Activated T-helper 2 cell treated with anti-CD3 and anti-CD28 coated beads, Interferon-gamma antibody, Interleukin-2, Interleukin-4, amounts not matched to agents 10 μg/mL and 5 μg/mL and 100 μg/mL, durations not matched to agents 14 hours and 24 hours and 36 hours (primary cell): ENCODE data around the gene RAPGEF6. TPM values are rescaled to one million over a fixed set of nuclear protein-coding genes. Genes with fewer than 3 reads are reported as not detected.
A peak's percentile ranks its signal among the peaks of the same experiment; 100 is the strongest.

Experiments used
- DNase-seq: peaks from one replicate; pipeline ENCODE4 v3.0.0; 2021; ENCODE audit warnings: low spot score
- H3K27ac Mint-ChIP-seq: one replicate; pipeline ENCODE4 v1.8.0; 2021; ENCODE audit warnings: mixed read lengths
- H3K27me3 Mint-ChIP-seq: one replicate; pipeline ENCODE4 v1.8.0; 2021; ENCODE audit warnings: low read depth, mixed read lengths
- H3K36me3 Mint-ChIP-seq: one replicate; pipeline ENCODE4 v1.8.0; 2021; ENCODE audit warnings: low read depth, mixed read lengths
- H3K4me1 Mint-ChIP-seq: one replicate; pipeline ENCODE4 v1.8.0; 2021; ENCODE audit warnings: low read depth, mixed read lengths
- H3K4me3 Mint-ChIP-seq: one replicate; pipeline ENCODE4 v1.8.0; 2021; ENCODE audit warnings: low read depth, mild to moderate bottlenecking, moderate library complexity, mixed read lengths
- H3K9me3 Mint-ChIP-seq: one replicate; pipeline ENCODE4 v1.8.0; 2021; ENCODE audit warnings: mixed read lengths
- intact Hi-C: fragments of 100-400 bp; cut with micrococcal nuclease; formaldehyde crosslinking; loops from one replicate; pipeline ENCODE4 v1.15.1; 2023
- total RNA-seq: library from RNA; stranded (reverse); gene quantifications from 2 replicates; pipeline ENCODE4 v1.2.3, GENCODE V29; 2022

RAPGEF6 gene
- total RNA-seq, 1 donor from 2014 or later, result 33.9 TPM

DNA sequence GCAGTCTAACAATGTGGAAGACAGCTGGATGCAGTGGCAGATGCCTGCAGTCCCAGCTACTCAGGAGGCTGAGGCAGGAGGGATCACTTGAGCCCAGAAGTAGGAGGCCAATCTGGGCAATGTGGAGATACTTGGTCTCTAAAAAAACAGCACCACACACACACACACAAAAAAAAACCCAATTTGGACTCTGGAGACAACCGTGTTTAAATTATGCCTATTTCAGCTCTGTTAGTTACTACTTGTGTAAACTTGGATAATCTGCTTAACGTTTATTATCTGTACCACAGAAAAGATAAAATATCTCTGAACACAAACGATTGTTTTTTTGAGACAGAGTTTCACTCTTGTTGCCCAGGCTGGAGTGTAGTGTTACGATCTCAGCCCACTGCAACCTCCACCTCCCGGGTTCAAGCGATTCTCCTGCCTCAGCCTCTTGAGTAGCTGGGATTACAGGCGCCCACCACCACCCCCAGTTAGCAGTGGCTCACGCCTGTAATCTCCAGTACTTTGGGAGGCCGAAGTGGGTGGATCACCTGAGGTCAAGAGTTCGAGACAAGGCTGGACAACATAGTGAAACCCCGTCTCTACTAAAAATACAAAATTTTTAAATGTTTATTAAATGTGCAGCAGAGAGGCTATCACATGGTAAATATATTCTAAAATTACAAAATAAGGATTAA lies 17.7 kb downstream of the RAPGEF6 start:
- H3K4me3 Mint-ChIP-seq, result no peak overlapping the region
- H3K27me3 Mint-ChIP-seq, result no peaks in the 10 kb centered on the region
- peaks cover 28% of the 10 kb centered on the region for H3K4me1 Mint-ChIP-seq
- DNase-seq, result no peak
- peaks cover 54% of the 10 kb centered on the region for H3K36me3 Mint-ChIP-seq
- H3K9me3 Mint-ChIP-seq, result no peaks in the 10 kb centered on the region
- H3K27ac Mint-ChIP-seq, result no peak overlapping the region
- intact Hi-C loops, result no loop called here

DNA sequence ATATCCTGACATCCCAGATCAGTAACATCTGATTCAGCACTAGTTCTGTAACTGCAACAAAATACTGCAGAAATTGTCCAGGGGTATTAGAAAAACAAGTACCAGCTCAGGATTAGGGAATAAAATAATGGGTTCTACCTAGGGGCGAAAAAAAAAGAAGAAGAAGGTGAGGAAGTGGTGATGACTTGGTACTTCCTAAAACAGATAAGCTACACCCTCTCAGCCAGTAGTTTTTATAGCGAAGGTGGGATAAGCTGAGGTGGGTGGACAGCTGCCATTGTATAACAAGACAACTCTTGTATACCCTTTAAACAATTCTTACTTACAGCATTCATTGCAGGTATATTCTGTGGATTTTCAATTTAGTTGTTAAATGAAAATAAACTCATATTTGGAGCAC lies 19.1 kb downstream of the RAPGEF6 start:
- H3K36me3 Mint-ChIP-seq, result peaks cover 47% of the 10 kb centered on the region
- intact Hi-C loops, result no loop called here
- H3K4me1 Mint-ChIP-seq, result peaks cover 28% of the 10 kb centered on the region
- H3K9me3 Mint-ChIP-seq, result no peaks in the 10 kb centered on the region
- DNase-seq, result no peak
- no peak overlapping the region for H3K4me3 Mint-ChIP-seq
- no peak overlapping the region for H3K27ac Mint-ChIP-seq
- no peaks in the 10 kb centered on the region for H3K27me3 Mint-ChIP-seq

DNA sequence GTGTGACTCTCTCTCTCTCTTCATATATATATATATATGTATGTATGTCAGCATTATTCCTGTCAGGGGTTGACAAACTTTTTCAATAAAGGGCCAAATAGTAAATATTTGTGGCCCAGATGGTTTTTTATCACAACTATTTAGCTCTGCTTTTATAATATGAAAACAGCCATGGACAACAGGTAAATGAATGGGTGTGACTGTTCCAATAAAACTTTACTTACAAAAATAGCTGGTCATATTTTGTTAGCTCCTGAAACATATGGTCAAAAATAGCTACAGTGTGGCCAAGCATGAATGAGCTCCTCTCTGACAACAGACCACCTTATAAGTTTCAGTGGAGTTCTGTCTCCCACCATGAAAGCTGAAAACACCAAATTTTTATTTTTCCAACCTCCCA lies 21.6 kb downstream of the RAPGEF6 start:
- Mint-ChIP-seq H3K27ac (no peak overlapping the region), H3K4me1 (peaks cover 29% of the 10 kb centered on the region), H3K9me3 (no peaks in the 10 kb centered on the region), H3K36me3 (peaks cover 59% of the 10 kb centered on the region), H3K27me3 (no peaks in the 10 kb centered on the region), H3K4me3 (no peak overlapping the region)
- intact Hi-C loops, result no loop called here
- no peak for DNase-seq

DNA sequence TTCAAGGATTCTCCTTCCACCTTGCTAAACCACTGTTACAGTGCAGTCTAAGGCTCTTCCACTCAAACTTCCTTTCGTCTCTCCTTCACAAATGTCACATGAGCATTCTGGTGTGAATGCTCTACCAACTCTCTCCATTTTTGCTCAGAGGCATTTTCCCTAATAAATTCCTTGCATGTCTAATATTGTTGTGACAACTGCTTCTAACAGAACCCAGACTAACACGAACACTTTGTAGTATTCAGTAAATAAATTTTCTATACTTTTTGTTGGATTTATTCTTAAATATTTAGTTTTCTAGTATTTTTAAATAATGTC lies 24.0 kb downstream of the RAPGEF6 start:
- peaks cover 49% of the 10 kb centered on the region for H3K36me3 Mint-ChIP-seq
- H3K9me3 Mint-ChIP-seq, result no peaks in the 10 kb centered on the region
- peaks cover 28% of the 10 kb centered on the region for H3K4me1 Mint-ChIP-seq
- no peak overlapping the region for H3K27ac Mint-ChIP-seq
- H3K4me3 Mint-ChIP-seq, result no peak overlapping the region
- H3K27me3 Mint-ChIP-seq, result no peaks in the 10 kb centered on the region
- intact Hi-C loops, result no loop called here
- no peak for DNase-seq

DNA sequence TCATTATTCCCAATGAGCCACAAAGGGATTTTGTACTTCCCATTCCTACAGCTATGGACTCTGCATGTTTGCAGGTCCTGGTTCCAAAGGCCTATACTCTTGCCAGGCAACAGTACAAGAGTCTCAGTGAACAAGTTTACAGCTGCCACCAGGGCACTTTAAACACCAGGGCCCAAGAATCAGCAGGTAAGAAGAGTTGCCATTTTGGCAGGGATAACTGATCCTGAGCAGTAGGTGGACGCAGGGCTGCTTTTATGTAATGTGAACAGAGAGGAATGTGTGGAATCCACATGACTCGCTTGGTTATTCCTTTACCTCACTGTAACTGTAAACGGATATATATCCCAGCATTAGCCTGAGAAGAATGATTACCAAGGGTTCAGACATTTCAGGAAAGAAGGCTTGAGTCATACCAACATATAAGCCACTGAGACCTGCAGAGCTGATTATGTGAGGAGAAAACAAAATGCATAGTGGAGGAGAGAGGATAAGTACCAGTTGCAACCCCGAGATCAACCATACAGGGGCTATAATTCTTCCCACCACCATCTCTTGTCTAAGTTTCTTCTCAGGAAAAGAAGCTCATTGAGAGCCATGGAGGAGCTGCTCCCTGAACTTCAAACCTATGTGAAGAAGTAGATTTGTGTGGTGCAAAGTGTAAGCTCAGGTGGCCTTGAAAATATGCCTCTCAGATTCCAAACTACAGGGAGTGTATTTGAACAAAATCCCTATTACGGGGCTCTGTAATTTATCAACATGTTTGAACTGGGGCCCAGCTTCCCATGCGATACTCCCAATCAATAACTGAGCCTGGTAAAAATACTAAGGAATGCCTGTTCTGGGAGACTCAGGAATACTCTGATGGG lies 24.6 kb downstream of the RAPGEF6 start:
- Mint-ChIP-seq H3K4me1 (peaks cover 28% of the 10 kb centered on the region), H3K27ac (no peak overlapping the region), H3K9me3 (no peaks in the 10 kb centered on the region), H3K4me3 (no peak overlapping the region), H3K27me3 (no peaks in the 10 kb centered on the region), H3K36me3 (peaks cover 44% of the 10 kb centered on the region)
- intact Hi-C loops, result no loop called here
- DNase-seq, result no peak

DNA sequence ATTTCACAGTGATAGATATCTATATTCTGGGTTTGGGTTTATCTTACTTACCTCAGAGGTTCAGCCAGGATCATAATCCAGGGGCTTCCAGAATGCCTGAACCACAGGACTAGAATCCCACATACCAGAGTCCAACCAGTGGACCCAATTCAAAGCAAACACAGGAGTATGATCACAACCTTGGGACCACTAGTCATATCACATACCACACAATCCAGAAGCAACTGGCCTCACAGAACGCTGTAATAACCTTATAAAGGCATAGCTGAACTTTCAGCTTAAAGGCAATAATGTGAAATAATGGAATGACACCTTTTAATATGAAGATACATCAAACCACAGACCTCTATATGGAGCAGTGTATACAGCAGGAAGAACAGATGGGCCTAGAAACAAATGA lies 25.3 kb downstream of the RAPGEF6 start:
- H3K36me3 Mint-ChIP-seq, result peaks cover 37% of the 10 kb centered on the region
- intact Hi-C loops, result no loop called here
- no peak overlapping the region for H3K27ac Mint-ChIP-seq
- no peak overlapping the region for H3K4me3 Mint-ChIP-seq
- DNase-seq, result no peak
- no peaks in the 10 kb centered on the region for H3K9me3 Mint-ChIP-seq
- no peaks in the 10 kb centered on the region for H3K27me3 Mint-ChIP-seq
- H3K4me1 Mint-ChIP-seq, result peaks cover 32% of the 10 kb centered on the region

DNA sequence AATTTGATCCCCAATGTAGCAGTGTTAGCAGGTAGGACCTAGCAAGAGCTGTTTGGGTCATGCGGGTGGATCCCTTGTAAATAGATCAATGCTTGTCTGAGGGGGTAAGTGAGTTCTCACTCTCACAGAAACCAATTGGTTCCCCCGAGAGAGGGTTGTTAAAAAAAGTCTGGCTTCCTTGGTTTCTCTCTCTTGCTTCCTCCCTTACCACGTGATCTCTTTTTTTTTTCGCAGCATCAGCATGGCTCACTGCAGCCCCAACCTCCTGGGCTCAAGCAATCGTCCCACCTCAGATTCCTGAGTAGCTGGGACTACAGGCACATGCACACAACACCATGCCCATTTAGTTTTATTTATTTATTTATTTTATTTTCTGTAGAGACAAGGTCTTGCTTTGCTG lies 26.4 kb downstream of the RAPGEF6 start:
- no peaks in the 10 kb centered on the region for H3K27me3 Mint-ChIP-seq
- no peak overlapping the region for H3K27ac Mint-ChIP-seq
- H3K4me1 Mint-ChIP-seq, result peaks cover 37% of the 10 kb centered on the region
- H3K36me3 Mint-ChIP-seq, result peaks cover 26% of the 10 kb centered on the region
- no peak for DNase-seq
- H3K9me3 Mint-ChIP-seq, result no peaks in the 10 kb centered on the region
- intact Hi-C loops, result no loop called here
- H3K4me3 Mint-ChIP-seq, result no peak overlapping the region

DNA sequence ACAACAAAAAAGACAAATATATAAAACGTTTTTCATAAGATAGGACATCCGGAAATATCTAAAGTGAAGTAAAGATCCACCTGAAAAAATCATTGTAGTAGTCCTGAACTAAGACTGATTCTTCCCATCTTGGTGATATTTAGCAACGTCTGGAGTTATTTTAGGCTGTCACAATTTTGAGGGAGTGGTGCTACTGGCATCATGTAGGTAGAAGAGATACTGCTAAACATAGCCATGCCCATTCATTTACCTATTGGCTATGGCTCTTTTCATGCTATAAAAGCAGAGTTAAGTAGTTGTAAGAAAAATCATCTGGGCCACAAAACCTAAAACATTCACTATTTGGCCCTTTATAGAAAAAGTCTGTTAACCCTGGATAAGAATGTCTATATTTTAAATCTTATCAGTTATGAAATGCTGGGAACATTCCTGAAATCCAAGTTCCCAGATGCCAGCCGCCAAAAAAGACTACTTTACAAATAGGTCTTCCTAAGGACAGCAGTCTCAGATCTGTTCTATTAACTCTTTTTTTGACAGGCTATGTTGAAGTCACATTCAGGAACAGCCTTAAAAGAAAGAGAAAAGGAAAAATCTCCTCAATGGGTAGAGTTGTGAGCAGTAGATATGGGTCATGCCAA lies 27.0 kb downstream of the RAPGEF6 start:
- Mint-ChIP-seq H3K27ac (no peak overlapping the region), H3K27me3 (no peaks in the 10 kb centered on the region), H3K9me3 (no peaks in the 10 kb centered on the region), H3K4me3 (no peak overlapping the region), H3K36me3 (peaks cover 23% of the 10 kb centered on the region), H3K4me1 (peaks cover 37% of the 10 kb centered on the region)
- no peak for DNase-seq
- intact Hi-C loops, result no loop called here

DNA sequence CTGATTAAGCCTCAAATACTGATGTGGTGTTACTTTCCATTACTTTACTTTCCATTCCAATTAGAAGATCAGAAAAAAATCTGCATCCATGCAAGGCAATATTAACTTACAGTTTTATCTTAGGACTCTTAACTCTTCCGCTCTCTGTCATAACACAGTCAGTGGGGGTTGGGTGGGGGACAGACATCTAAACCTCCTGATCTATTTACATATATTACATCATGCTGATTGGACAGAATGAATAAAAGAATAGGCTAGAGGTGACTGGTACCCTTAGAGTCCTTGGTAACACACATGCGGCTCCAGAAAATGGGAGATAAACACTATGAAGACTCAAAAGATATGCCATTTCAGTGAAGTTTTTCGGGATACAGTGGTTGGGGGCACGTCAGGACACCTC lies 27.6 kb downstream of the RAPGEF6 start:
- DNase-seq, result no peak
- H3K4me3 Mint-ChIP-seq, result no peak overlapping the region
- peaks cover 37% of the 10 kb centered on the region for H3K4me1 Mint-ChIP-seq

DNA sequence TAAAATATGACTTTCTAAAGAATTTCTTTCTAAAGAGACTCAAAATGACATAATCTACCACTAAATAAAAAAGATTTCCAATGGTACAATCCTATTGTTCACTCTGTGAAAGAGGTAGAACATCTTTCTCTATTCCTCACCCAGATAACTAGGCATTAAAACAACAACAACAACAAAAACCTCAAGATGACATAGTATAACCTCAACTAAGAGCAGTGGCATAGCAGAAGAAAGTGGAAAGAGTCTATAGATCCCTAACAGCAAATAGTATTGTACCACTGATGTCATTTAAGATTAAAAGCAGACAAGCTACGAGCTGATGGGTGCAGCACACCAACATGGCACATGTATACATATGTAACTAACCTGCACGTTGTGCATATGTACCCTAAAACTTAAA lies 29.9 kb downstream of the RAPGEF6 start:
- DNase-seq, result no peak
- H3K9me3 Mint-ChIP-seq, result no peaks in the 10 kb centered on the region
- H3K27ac Mint-ChIP-seq, result no peak overlapping the region
- intact Hi-C loops, result no loop called here
- H3K27me3 Mint-ChIP-seq, result no peaks in the 10 kb centered on the region
- H3K4me3 Mint-ChIP-seq, result no peak overlapping the region
- H3K36me3 Mint-ChIP-seq, result peaks cover 32% of the 10 kb centered on the region
- peaks cover 32% of the 10 kb centered on the region for H3K4me1 Mint-ChIP-seq

More for the DNA sequence above, 27.6 kb downstream of the RAPGEF6 start:
- H3K36me3 Mint-ChIP-seq, result peaks cover 21% of the 10 kb centered on the region
- H3K27me3 Mint-ChIP-seq, result no peaks in the 10 kb centered on the region
- intact Hi-C loops, result no loop called here
- H3K27ac Mint-ChIP-seq, result no peak overlapping the region
- H3K9me3 Mint-ChIP-seq, result no peaks in the 10 kb centered on the region

DNA sequence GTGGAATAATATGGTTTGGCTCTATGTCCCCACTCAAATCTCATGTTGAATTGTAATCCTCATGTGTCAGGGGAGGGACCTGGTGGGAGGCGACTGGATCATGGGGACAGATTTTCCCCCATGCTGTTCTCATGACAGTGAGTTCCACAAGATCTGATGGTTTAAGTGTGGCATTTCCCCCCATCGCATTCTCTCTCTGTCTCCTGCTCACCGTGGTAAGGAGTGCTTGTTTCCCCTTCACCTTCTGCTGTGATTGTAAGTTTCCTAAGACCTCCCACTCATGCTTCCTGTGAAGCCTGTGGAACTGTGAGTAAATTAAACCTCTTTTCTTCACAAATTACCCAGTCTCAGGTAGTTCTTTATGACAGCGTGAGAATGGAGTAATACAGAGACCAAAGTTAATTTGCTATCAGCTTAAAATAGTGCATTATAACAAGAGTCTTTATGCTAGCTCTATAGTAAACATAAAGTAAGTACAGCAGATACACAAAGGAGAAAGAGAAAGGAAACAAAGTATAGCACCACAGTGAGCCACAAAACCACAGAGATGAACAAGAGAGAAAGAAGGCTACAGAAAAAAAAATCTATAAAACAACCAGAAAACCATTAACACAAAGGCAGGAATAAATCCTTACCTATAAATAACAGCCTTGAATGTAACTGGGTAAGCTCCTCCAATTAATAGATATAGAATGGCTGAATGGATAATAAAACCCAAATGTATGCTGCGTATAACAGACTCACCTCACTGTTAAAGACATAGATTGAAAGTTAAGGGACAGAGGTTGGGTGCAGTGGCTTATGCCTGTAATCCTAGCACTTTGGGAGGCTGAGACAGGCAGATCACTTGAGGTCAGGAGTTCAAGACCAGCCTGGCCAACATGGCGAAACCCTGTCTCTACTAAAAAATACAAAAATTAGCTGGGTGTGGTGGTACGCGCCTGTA lies 39.7 kb downstream of the RAPGEF6 start:
- Mint-ChIP-seq H3K9me3 (no peaks in the 10 kb centered on the region), H3K4me3 (peak overlapping the region; percentile 68), H3K36me3 (peaks cover 52% of the 10 kb centered on the region), H3K27ac (peak overlapping the region; percentile 87), H3K4me1 (peaks cover 41% of the 10 kb centered on the region), H3K27me3 (no peaks in the 10 kb centered on the region)
- intact Hi-C loops, result loop anchor here (2.0 kb wide), 2 partner anchors 39 to 201 kb away; partner anchors contain the start of genes FNIP1 and RAPGEF6
- no peak for DNase-seq

DNA sequence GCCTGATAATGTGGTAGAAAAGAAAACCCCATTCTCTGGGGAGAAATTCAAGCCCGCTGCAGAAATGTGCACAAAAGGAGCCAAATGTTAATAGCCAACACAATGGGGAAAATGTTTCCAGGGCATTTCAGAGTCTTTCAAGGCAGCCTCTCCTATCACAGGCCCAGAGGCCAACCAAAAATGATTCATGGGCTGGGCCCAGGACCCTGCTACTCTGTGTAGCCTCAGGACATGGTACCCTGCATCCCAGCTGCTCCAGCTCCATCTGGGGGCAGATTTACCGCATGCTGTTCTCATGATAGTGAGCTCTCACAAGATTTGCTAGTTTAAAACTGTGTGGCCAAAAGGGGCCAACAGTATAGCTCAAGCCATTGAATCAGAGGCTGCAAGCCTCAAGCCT lies 41.1 kb downstream of the RAPGEF6 start:
- peak overlapping the region; percentile 49 for H3K27ac Mint-ChIP-seq
- H3K4me1 Mint-ChIP-seq, result peaks cover 43% of the 10 kb centered on the region
- H3K36me3 Mint-ChIP-seq, result peaks cover 43% of the 10 kb centered on the region
- intact Hi-C loops, result loop anchor here (2.0 kb wide), 2 partner anchors 41 to 203 kb away; partner anchors contain the start of genes FNIP1 and RAPGEF6
- no peaks in the 10 kb centered on the region for H3K9me3 Mint-ChIP-seq
- no peak for DNase-seq
- no peak overlapping the region for H3K4me3 Mint-ChIP-seq
- H3K27me3 Mint-ChIP-seq, result no peaks in the 10 kb centered on the region
